Muscle of back (tissue), 11 donors: ENCODE measurements around the gene GBGT1. TPM values are rescaled to one million over a fixed set of nuclear protein-coding genes. Genes with fewer than 3 reads are reported as not detected.
A peak's percentile ranks its signal among the peaks of the same experiment; 100 is the strongest.

Experiments
- DNase-seq, 3 donors: peaks; one replicate each; pipeline versions ENCODE4 v3.0.0 to v3.0.0-alpha.2; 2013
- polyA plus RNA-seq, 10 donors: library from polyadenylated mRNA; unstranded; fragments of 120-200 nt; gene quantifications; one replicate each; pipeline ENCODE4 v1.2.1, GENCODE V29; 2013; ENCODE audit not compliant: insufficient read length in 10 of 10

Gene GBGT1
- polyA plus RNA-seq, 10 donors: 2.5 to 5.9 (median 3.9) TPM

GRCh38 chr9:133164191-133164590 is 477 bp upstream of the GBGT1 start:
- no peak for DNase-seq

DNA sequence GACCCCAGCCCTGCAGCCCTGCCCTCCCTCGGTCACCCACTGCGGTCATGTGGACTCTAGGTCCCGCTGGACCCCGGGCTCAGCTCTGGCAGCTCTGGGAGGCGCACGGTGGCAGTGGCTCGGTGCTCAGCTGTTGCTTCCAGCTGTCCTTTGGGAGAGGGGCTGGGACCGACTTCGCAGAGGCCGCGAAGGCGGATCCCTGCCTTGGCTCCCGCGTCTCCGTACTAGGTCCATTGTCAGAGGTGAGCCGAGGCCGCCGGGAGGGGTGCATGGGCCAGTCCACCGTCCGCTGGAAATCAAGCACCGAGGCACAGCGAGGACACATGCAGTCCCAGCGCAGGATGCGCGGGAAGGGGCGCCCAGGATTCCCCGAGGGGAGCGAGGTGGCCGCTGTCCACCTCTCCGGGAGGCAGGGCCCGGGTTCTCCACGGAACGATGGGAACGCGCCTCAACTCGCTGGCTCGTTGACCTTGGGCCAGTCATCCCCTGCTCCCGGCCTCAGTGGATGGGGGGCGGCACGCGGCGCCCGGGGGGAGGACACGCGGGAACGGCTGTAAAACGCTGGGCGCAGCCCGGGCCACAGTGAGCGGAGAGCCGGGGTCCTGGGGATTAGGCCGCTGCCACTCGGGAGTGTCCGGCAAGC is 732 bp downstream of the GBGT1 start:
- DNase-seq: no peak

GRCh38 chr9:133161547-133161950 is 2.2 kb downstream of the GBGT1 start:
- DNase-seq: no peak

- peak in 1 of 3 donors; percentile 68 for DNase-seq
Observed at GRCh38 chr9:133160742-133161546, 2.8 kb downstream of the GBGT1 start.

DNA sequence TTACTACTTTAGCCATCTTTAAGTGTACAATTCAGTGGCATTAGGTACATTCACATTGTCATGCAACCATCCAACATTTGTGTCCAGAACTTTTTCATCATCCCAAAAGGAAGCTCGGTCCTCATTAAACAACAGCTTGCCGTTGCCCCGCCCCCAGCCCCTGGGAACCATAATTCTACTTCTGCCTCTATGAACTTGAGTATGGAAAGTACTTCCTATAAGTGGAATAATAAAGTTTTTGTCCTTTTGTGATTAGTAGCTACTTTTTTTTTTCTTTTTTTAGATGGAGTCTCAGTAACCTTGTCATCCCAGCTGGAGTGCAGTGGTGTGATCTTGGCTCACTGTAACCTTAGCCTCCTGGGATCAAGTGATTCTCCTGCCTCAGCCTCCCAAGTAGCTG is 5.0 kb downstream of the GBGT1 start:
- DNase-seq: peak in 1 of 3 donors; percentile 7

GRCh38 chr9:133155156-133155555 is 8.6 kb downstream of the GBGT1 start:
- no peak for DNase-seq

GRCh38 chr9:133154097-133154989 is 9.4 kb downstream of the GBGT1 start:
- DNase-seq: no peak

- peak in 1 of 3 donors; percentile 39 for DNase-seq
Observed at GRCh38 chr9:133153227-133154096, 10.3 kb downstream of the GBGT1 start.

DNA sequence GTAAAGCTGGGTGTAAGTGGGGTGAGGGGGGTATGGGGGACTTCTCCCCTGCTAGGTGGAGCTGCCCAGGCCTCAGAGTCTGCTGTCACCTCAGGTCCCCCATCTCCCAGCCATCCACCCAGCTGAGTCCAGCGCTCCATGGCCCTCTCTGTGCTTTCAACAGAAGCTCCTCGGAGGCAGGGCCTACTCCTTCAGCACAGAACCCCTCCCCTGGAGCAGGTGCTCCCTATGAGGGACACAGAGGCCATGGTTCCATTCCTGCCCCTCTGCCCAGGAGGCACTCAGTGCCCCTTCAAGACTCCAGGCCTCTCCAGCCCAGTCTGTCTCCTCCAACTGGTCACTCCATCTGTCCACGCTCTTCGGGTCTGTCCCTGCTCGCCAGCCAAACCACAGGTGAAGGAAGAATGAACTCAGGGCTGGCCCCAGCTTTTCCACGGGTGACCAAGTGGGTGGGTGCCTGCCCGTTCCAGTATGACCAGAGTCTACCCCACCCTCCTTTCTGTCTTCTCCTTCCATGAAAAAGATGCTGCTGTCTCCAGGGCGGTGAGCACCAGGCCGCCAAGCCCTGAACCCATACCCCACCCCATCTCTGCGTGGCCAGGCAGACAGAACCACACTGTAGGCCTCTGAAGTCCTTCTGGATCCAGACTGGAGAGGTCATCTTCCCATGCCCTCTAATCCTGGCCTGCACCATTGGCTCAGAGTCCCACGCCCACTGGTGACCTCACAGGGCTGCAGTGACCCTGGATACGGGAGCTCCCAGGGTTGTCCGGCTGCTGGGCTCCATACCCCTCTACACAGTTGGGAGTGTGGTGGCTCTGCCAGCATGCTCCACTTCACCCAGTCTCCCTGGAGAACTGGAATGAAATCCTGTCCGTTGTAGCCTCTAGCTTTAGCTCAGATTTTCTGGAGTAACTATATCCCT is 11.9 kb downstream of the GBGT1 start:
- peak in 1 of 3 donors; percentile 5 for DNase-seq

- no peak for DNase-seq
Observed at GRCh38 chr9:133151041-133151440, 12.7 kb downstream of the GBGT1 start.

GRCh38 chr9:133149130-133150015 is 14.3 kb downstream of the GBGT1 start:
- DNase-seq: peak; percentile 84 to 96 (median 91)

DNA sequence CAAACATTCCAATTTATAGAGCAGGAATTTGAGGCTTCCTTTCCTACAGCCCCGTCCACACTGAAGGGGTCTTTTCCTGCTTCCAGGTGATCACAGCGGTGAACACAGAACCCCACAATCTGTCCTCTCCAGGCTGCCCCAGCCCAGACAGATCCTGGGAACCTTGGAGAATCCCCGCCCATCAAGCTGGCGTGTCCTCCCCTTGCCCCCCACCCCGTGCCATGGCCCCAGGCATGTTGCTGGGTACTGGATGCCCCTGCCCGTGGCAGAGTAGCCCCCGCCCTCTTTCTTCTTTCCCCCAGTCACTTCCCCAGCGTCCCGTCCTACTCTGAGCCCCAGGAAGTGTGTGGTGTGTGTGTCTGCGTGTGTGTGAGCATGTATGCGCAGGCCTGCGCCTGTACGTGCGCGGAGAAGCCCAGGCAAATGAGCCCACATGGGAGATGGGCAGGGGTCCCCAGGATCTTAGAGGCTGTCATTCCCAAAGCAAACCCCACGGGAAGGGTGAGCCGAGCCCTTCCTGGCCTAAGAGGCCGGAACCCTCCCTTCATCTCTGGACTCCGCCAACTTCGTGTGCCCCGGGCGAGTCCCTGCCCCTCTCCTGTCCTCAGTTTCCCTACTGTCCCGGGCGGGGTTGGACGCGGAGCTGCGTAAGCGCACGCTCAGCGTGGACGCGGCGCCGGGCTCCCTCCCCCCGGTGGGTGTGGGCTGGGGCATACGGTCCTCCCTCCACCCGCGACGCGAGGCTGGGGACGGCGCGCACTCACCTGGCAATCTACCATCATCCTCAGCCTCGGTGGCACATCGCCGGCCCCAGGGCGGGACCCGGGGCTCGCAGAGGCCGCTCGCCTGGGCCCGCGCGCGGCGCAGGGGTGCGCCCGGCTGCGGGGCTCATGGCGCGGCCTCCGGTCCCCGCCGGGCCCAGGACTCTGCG is 15.2 kb downstream of the GBGT1 start:
- DNase-seq: peak in 2 of 3 donors; percentile 56 to 80

- DNase-seq: peak in 2 of 3 donors; percentile 71 to 86
Observed at GRCh38 chr9:133147412-133148198, 16.1 kb downstream of the GBGT1 start.

DNA sequence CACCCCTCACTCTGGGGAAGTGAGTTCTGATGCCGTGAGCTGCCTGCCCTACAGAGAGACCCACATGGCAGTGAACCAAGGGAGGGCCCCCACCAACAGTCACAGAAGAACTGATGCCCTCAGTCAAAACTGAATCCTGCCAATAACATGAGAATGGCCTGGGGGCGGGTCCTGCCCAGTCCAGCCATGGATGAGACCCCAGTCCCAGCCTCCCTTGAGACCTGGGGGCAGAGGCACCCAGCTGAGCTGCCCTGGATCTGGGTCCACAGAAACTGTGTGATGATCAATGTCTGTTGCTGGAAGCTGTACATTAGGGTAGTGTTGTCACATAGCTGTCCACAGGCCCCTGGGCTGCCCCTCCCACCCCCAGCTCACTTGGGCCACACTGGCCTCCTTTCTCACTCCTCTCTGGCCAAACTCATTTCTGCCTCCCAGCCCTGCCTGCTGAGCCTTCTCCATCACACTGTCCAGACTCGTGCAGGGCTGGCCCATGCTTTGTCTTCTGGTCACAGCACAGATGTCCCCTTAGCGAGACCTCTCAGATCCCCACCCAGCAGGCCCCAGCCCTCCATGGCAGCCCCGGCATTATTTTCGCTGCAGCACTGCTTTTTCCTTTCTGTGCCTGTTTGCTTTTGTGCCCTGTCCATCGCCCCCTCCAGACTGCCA is 16.8 kb downstream of the GBGT1 start:
- DNase-seq: no peak

GRCh38 chr9:133144904-133145851 is 18.5 kb downstream of the GBGT1 start:
- no peak for DNase-seq
